OCI-LY3 (cell line): ENCODE results near the gene CLDND2.
"Not testable (repeated sequence)": the region's sequence is repeated elsewhere in the genome, so short reads cannot be mapped to it uniquely, and the experiment has no call there.

Source experiments
- H2AFZ ChIP-seq: fragments of 200-600, 300-600 bp; shearing (Covaris generic); 2 replicates; pipeline ENCODE4 v1.6.0; 2014; ENCODE audit warnings: antibody characterized with exemption, low read depth, low read length
- H3K27ac ChIP-seq: fragments of 200-600, 300-600 bp; sonication (generic); 2 replicates; pipeline ENCODE4 v1.5.1; 2014; ENCODE audit warnings: mild to moderate bottlenecking, low read length, moderate library complexity, mixed read lengths
- H3K27me3 ChIP-seq: fragments of 200-600, 300-600 bp; sonication (generic); 2 replicates; pipeline ENCODE4 v1.6.1; 2014; ENCODE audit warnings: low read depth, low read length, mixed read lengths
- H3K36me3 ChIP-seq: fragments of 200-600, 300-600 bp; sonication (generic); replicated peaks from 2 replicates; pipeline ENCODE3; 2014; ENCODE audit warnings: low read depth, low read length, mixed read lengths
- H3K4me1 ChIP-seq: fragments of 300-600, 200-600 bp; sonication (generic); 2 replicates; pipeline ENCODE4 v1.6.1; 2014; ENCODE audit warnings: low read length, mixed read lengths
- H3K4me2 ChIP-seq: fragments of 200-600, 300-600 bp; sonication (generic); 2 replicates; pipeline ENCODE4 v1.6.1; 2014; ENCODE audit warnings: low read length, mixed read lengths
- H3K4me3 ChIP-seq: fragments of 300-600, 200-600 bp; sonication (generic); 2 replicates; pipeline ENCODE4 v1.5.1; 2014; ENCODE audit warnings: antibody characterized with exemption, mild to moderate bottlenecking, low read length, moderate library complexity
- H3K79me2 ChIP-seq: fragments of 300-600, 200-600 bp; shearing (Covaris generic); 2 replicates; pipeline ENCODE4 v1.6.1; 2014; ENCODE audit warnings: mild to moderate bottlenecking, low read length, mixed read lengths
- H3K9ac ChIP-seq: fragments of 300-600, 200-600 bp; shearing (Covaris generic); 2 replicates; pipeline ENCODE4 v1.6.0; 2014; ENCODE audit warnings: mild to moderate bottlenecking, low read length, moderate library complexity
- H3K9me3 ChIP-seq: fragments of 200-600, 300-600 bp; shearing (Covaris generic); 2 replicates; pipeline ENCODE4 v1.6.1; 2014; ENCODE audit warnings: low read length, mixed read lengths; ENCODE audit not compliant: insufficient read depth
- H4K20me1 ChIP-seq: fragments of 200-600, 300-600 bp; sonication (generic); 2 replicates; pipeline ENCODE4 v1.6.1; 2016; ENCODE audit warnings: low read length, mixed read lengths; ENCODE audit not compliant: insufficient read depth
- EZH2phosphoT487 ChIP-seq: fragments of 200-600 bp; shearing (Covaris generic); IDR thresholded peaks from 2 replicates; pipeline ENCODE4 v1.6.1; 2018; ENCODE audit warnings: antibody characterized with exemption, mixed run types, low read depth
- TF ChIP-seq, protein P1 (sequence below): fragments of 200-600, 300-600 bp; sonication (generic); IDR thresholded peaks from 2 replicates; pipeline ENCODE4 v1.5.1; 2014; ENCODE audit warnings: antibody characterized with exemption, low read length, low read depth

The CLDND2 gene, protein sequence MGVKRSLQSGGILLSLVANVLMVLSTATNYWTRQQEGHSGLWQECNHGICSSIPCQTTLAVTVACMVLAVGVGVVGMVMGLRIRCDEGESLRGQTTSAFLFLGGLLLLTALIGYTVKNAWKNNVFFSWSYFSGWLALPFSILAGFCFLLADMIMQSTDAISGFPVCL

DNA sequence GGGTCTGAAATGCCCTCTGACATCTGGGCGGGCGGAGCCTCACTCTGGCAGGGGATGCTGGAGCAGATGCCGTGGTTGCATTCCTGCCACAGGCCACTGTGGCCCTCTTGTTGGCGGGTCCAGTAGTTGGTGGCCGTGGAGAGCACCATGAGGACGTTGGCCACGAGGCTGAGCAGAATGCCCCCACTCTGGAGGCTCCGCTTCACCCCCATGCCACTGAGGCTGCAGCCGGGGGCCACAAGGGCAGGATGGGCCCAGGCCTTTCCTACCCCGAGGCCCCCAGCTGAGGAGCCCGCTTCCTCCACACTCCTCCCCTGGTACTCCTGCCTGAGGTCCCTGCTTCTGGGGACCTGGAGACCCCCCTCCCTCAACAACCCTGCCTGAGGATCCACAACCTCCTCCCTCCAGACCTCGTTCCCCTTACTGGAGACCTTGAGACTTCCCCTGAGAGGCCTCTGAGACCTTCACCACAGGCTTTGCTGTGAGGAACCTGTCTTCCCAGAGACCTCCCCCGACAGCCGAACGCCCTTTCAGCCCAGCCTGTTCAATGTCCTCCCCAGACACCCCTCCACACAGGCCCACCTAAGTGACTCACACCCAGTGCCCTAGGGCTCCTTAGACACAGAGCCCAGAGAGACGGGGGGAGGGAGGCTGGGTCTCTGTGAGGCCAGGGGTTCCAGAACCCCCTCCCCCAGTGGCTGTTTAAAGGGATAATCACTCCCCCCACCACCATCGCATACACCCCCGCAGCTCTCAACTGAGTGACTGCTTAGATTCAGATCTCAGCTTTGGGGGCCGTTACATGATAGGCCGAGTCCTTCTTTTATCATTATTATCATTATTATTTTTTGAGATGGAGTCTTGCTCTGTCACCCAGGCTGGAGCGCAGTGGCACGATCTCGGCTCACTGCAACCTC is at the start of gene CLDND2:
CLDND2 (minus strand) TSS at position 638 of the 917 bp plus-strand sequence; CDS start at position 212, 426 bp downstream.
- H3K27me3 ChIP-seq = no peaks in the 10 kb centered on the region
- H3K79me2 ChIP-seq = peaks cover 19% of the 10 kb centered on the region
- peak within 1 kb of the TSS; percentile 93 for H3K9ac ChIP-seq
- no peak for TF ChIP-seq EZH2phosphoT487
- TF ChIP-seq, protein P1, sequence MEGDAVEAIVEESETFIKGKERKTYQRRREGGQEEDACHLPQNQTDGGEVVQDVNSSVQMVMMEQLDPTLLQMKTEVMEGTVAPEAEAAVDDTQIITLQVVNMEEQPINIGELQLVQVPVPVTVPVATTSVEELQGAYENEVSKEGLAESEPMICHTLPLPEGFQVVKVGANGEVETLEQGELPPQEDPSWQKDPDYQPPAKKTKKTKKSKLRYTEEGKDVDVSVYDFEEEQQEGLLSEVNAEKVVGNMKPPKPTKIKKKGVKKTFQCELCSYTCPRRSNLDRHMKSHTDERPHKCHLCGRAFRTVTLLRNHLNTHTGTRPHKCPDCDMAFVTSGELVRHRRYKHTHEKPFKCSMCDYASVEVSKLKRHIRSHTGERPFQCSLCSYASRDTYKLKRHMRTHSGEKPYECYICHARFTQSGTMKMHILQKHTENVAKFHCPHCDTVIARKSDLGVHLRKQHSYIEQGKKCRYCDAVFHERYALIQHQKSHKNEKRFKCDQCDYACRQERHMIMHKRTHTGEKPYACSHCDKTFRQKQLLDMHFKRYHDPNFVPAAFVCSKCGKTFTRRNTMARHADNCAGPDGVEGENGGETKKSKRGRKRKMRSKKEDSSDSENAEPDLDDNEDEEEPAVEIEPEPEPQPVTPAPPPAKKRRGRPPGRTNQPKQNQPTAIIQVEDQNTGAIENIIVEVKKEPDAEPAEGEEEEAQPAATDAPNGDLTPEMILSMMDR = no peak
- no peaks in the 10 kb centered on the region for H3K9me3 ChIP-seq
- H3K4me3 ChIP-seq = peak within 1 kb of the TSS; percentile 95
- H3K27ac ChIP-seq = peak within 1 kb of the TSS; percentile 56
- peak within 1 kb of the TSS; percentile 91 for H3K4me2 ChIP-seq
- H3K4me1 ChIP-seq = peaks cover 12% of the 10 kb centered on the region
- H3K36me3 ChIP-seq = no peaks in the 10 kb centered on the region
- peak within 1 kb of the TSS; percentile 65 for H2AFZ ChIP-seq
- H4K20me1 ChIP-seq = no peaks in the 10 kb centered on the region

DNA sequence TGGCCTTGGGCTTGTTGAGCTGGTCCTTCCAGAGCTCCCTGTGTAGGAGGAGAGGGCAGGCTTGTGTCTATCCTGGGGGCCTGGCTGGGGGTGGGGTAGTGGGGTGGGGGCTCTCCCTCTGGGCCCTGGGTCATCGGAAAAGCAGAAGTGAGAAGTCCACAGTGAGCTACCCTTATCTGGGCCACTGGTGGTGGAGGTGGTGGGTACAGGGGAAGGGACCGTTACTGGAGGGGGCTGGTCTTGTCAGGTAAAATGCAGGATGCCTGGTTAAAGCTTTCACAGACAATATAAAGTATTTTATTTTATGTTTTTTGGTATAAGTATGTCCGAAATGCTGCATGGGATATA is 49.0 kb upstream of the CLDND2 start:
- H3K36me3 ChIP-seq = peaks cover 32% of the 10 kb centered on the region
- H3K9me3 ChIP-seq = no peaks in the 10 kb centered on the region
- TF ChIP-seq, protein P1 = no peak
- TF ChIP-seq EZH2phosphoT487 = no peak
- peaks cover 23% of the 10 kb centered on the region for H3K79me2 ChIP-seq
- peaks cover 8% of the 10 kb centered on the region for H3K27me3 ChIP-seq
- H3K4me1 ChIP-seq = peaks cover 38% of the 10 kb centered on the region
- peak overlapping the region; percentile 91 for H3K9ac ChIP-seq
- peak overlapping the region; percentile 77 for H3K4me2 ChIP-seq
- H3K4me3 ChIP-seq = peak overlapping the region; percentile 78
- peak overlapping the region; percentile 92 for H3K27ac ChIP-seq
- no peak overlapping the region for H2AFZ ChIP-seq
- no peaks in the 10 kb centered on the region for H4K20me1 ChIP-seq

DNA sequence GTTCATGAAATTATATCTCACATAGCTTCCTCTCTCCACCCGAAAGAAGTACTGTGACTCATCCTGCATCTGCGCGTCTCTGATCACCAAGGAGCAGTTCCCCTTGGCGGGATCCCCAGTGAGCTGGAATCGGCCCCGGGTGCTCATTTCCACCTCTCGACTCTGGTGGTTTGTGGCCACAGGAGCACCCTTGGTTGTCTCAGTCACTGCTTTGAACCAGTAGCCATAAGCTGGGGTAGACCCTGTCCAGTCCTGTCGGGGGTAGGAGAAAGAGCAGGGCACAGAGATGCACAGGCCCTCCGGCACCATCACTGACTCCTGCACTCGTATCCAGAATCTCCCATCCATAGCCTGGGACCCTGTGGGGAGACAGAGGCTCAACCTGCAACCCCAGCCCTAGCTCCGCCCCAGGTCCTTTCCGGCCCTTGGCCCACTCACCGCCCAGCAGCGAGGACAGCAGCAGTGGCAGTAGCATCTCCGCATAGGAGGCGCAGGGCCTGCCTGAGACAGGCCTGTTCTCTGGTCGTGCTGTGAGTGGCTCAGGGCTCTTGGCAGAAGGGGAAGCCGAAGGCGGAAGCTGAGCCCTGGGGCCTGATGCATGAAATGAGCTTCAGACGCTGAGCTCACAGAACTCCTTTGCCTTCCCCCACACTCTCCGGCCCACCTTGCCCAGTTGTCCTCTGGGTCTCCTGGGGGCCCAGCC is 48.5 kb upstream of the CLDND2 start, which contains the start of gene SIGLEC10:
SIGLEC10 (minus strand) TSS at position 536 of the 703 bp plus-strand sequence; CDS start at position 475, 61 bp downstream.
- Histone ChIP-seq H3K9me3 (no peaks in the 10 kb centered on the region), H4K20me1 (no peaks in the 10 kb centered on the region), H3K4me2 (peak within 1 kb of the TSS; percentile 77), H2AFZ (no peak within 1 kb of the TSS; the same call in 1 of the 2 replicates), H3K36me3 (peaks cover 32% of the 10 kb centered on the region), H3K9ac (peak within 1 kb of the TSS; percentile 91), H3K4me1 (peaks cover 38% of the 10 kb centered on the region), H3K27ac (peak within 1 kb of the TSS; percentile 92), H3K27me3 (peaks cover 8% of the 10 kb centered on the region), H3K79me2 (peaks cover 23% of the 10 kb centered on the region), H3K4me3 (peak within 1 kb of the TSS; percentile 78)
- no peak for TF ChIP-seq EZH2phosphoT487
- TF ChIP-seq, protein P1 = no peak

DNA sequence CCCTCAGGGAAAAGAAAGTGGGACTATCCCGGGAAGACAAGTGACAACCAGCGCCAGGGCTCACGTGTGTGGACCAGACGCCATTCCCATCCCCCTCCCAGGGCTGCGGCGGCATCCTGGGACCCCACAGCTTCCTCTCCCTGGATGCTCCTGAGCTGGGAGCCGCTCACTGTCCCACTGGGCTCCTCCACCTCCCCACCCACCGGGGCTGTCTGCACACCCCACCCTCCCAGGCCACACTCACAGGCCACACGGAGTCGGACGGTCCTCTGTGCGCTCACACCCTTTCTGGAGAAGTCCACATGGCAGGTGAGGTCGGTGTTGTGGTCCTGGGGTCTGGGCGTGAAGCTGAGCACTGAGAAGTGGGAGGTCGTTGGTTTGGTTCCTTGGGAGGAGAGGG is 47.6 kb upstream of the CLDND2 start:
- H3K9ac ChIP-seq = peak overlapping the region; percentile 91
- not testable (repeated sequence) for H2AFZ ChIP-seq, H3K27me3 ChIP-seq, H3K9me3 ChIP-seq, H4K20me1 ChIP-seq
- H3K4me3 ChIP-seq = peak overlapping the region; percentile 78
- H3K27ac ChIP-seq = peak overlapping the region; percentile 92
- H3K4me2 ChIP-seq = peak overlapping the region; percentile 77
- H3K36me3 ChIP-seq = peaks cover 35% of the 10 kb centered on the region
- peaks cover 23% of the 10 kb centered on the region for H3K79me2 ChIP-seq
- H3K4me1 ChIP-seq = peaks cover 37% of the 10 kb centered on the region
